Fibroblast of lung (primary cell): Measurements from ENCODE around the gene LMAN1L. TPM values are rescaled to one million over a fixed set of nuclear protein-coding genes. Genes with fewer than 3 reads are reported as not detected.

Experiments
- DNase-seq, 2 donors: peaks; one replicate each; pipeline versions ENCODE4 v3.0.0 to v3.0.0-alpha.2; 2010; ENCODE audit warnings: low read depth in 2 of 2
- H2AFZ ChIP-seq: 2 replicates; pipeline ENCODE4 v1.5.1; 2012; ENCODE audit warnings: low read length, control low read depth, inconsistent platforms
- H3K27ac ChIP-seq: 2 replicates; pipeline ENCODE4 v1.5.1; 2011; ENCODE audit warnings: low read length, control low read depth; ENCODE audit not compliant: insufficient read depth
- H3K27me3 ChIP-seq: 2 replicates; pipeline ENCODE4 v1.5.1; 2011; ENCODE audit warnings: mild to moderate bottlenecking, low read length; ENCODE audit not compliant: control insufficient read depth, insufficient read depth
- H3K36me3 ChIP-seq: 2 replicates; pipeline ENCODE4 v1.5.1; 2011; ENCODE audit warnings: low read length; ENCODE audit not compliant: control insufficient read depth, insufficient read depth
- H3K4me1 ChIP-seq: 2 replicates; pipeline ENCODE4 v1.5.1; 2011; ENCODE audit warnings: low read length; ENCODE audit not compliant: control insufficient read depth, insufficient read depth; ENCODE audit errors: extremely low read depth
- H3K4me2 ChIP-seq: 2 replicates; pipeline ENCODE4 v1.5.1; 2011; ENCODE audit warnings: low read length, control low read depth; ENCODE audit not compliant: insufficient read depth; ENCODE audit errors: extremely low read depth
- H3K4me3 ChIP-seq, 4 experiments: fragments of 200-600 bp in 1 of 4; sonication (generic) in 1 of 4; replicated peaks in 1 of 4; 2 replicates each; pipeline ENCODE4 v1.5.1; 2011 to 2016; ENCODE audit warnings: low read length in 4 of 4, low read depth in 3 of 4, mild to moderate bottlenecking in 3 of 4, control low read depth in 2 of 4, inconsistent platforms in 1 of 4, mixed read lengths in 1 of 4; ENCODE audit not compliant: insufficient read depth in 1 of 4; ENCODE audit errors: control extremely low read depth in 1 of 4
- H3K79me2 ChIP-seq: 2 replicates; pipeline ENCODE4 v1.5.1; 2012; ENCODE audit warnings: mild to moderate bottlenecking, low read length, inconsistent platforms; ENCODE audit not compliant: control insufficient read depth, insufficient read depth
- H3K9ac ChIP-seq: 2 replicates; pipeline ENCODE4 v1.5.1; 2011; ENCODE audit warnings: mild to moderate bottlenecking, low read length, control low read depth; ENCODE audit not compliant: insufficient read depth
- H3K9me3 ChIP-seq: 2 replicates; pipeline ENCODE4 v1.5.1; 2012; ENCODE audit warnings: low read depth, low read length; ENCODE audit not compliant: control insufficient read depth, insufficient read depth
- H4K20me1 ChIP-seq: 2 replicates; pipeline ENCODE4 v1.5.1; 2011; ENCODE audit warnings: low read length; ENCODE audit not compliant: control insufficient read depth, insufficient read depth; ENCODE audit errors: extremely low read depth
- EZH2 ChIP-seq: IDR thresholded peaks from 2 replicates; pipeline ENCODE4 v1.5.1; 2012; ENCODE audit warnings: low read length, control low read depth, mild to moderate bottlenecking; ENCODE audit errors: missing control alignments
- polyA plus RNA-seq, 2 donors: library from polyadenylated mRNA; depleted of rRNA in 1 of 2; stranded (reverse) in 1 of 2; unstranded in 1 of 2; fragments of >200 nt; gene quantifications; 2 replicates each; pipeline ENCODE4 v1.2.1, GENCODE V29; 2011 to 2012; ENCODE audit warnings: missing spikeins in 1 of 2
- total RNA-seq: library from RNA; depleted of rRNA; stranded (reverse); fragments of >200 nt; gene quantifications from 2 replicates; pipeline ENCODE4 v1.2.1, GENCODE V29; 2014
- TF ChIP-seq, protein P1 (sequence below), 2 donors: IDR thresholded peaks in 1 of 2; conservative IDR thresholded peaks in 1 of 2; 1 replicate in 1 of 2; 2 replicates in 1 of 2; pipeline ENCODE4 v1.5.1; 2011 to 2012; ENCODE audit warnings: low read length in 2 of 2, control low read depth in 1 of 2, inconsistent platforms in 1 of 2, low read depth in 1 of 2, mild to moderate bottlenecking in 1 of 2

LMAN1L gene
- total and polyA plus RNA-seq, 2 donors (not counting 1 experiment from before 2014, with no cell fraction given) = not detected

DNA sequence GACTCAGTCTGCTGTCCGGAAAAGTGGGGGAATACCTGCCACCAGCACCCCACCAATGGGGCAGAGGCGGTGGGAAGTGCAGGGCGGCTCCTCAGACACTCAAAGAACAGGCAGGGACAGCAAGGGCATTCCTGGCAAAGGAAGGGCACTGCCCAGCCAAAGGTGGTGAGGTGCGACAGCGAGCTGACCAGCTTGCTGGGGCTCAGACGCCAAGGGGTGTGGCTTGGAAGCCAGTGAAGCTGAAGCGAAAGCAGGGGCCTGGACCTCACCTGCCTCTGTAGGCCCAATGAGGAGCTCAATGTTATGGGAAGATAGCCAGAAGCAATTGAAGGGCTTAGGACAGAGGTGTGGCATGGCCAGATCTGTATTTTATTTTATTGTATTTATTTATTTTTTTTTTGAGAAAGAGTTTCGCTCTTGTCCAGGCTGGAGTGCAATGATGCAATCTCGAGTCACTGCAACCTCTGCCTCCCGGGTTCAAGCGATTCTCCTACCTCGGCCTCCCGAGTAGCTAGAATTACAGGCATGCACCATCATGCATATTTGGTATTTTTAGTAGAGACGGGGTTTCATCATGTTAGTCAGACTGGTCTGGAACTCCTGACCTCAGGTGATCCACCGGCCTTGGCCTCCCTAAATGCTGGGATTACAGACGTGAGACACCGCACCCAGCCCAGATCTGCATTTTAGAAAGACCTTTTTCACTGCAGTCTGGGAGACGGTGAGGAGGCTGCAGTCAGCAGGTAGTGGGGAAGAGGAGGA is 4.4 kb upstream of the LMAN1L start:
- DNase-seq = peak in 1 of 2 donors; percentile 45
- H3K9me3 ChIP-seq = no peaks in the 10 kb centered on the region

DNA sequence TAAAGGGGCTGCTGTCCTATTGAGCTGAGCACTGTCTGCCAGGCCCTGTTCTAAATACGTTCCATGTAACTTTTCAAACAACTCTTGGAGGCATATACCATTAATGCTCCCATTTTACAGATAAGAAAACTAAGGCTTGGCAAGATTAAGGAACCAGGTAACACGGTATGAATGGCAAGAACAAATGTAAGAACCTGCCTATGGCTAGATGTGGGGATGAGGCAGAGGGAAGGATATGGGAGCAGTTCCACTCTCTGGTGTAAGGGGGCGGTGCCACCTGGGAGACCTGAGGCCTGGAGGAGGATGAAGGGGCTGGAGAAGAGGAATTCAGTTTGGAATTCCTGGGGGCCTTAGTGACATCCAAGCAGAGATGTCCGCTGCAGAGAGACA is 3.8 kb upstream of the LMAN1L start:
- Histone ChIP-seq H3K27me3 (no peaks in the 10 kb centered on the region), H3K9ac (no peak overlapping the region), H3K79me2 (no peaks in the 10 kb centered on the region), H3K9me3 (no peaks in the 10 kb centered on the region), H3K4me2 (no peak overlapping the region), H3K36me3 (no peaks in the 10 kb centered on the region), H3K4me3 (no peak overlapping the region), H2AFZ (no peak overlapping the region), H3K4me1 (peaks cover 2% of the 10 kb centered on the region), H4K20me1 (no peaks in the 10 kb centered on the region), H3K27ac (no peak overlapping the region)
- TF ChIP-seq EZH2 = no peak
- TF ChIP-seq, protein P1, sequence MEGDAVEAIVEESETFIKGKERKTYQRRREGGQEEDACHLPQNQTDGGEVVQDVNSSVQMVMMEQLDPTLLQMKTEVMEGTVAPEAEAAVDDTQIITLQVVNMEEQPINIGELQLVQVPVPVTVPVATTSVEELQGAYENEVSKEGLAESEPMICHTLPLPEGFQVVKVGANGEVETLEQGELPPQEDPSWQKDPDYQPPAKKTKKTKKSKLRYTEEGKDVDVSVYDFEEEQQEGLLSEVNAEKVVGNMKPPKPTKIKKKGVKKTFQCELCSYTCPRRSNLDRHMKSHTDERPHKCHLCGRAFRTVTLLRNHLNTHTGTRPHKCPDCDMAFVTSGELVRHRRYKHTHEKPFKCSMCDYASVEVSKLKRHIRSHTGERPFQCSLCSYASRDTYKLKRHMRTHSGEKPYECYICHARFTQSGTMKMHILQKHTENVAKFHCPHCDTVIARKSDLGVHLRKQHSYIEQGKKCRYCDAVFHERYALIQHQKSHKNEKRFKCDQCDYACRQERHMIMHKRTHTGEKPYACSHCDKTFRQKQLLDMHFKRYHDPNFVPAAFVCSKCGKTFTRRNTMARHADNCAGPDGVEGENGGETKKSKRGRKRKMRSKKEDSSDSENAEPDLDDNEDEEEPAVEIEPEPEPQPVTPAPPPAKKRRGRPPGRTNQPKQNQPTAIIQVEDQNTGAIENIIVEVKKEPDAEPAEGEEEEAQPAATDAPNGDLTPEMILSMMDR (conservative IDR thresholded peaks at IDR 0.05 in 1 of 2, IDR thresholded peaks at IDR 0.05 in 1 of 2; ENCODE audit: low read depth in 1 of 2, low read length in 2 of 2) = no peak
- no peak for DNase-seq

More for the DNA sequence above, 4.4 kb upstream of the LMAN1L start:
- Histone ChIP-seq H3K4me2 (no peak overlapping the region), H3K4me1 (peaks cover 2% of the 10 kb centered on the region), H3K79me2 (no peaks in the 10 kb centered on the region), H3K27me3 (no peaks in the 10 kb centered on the region), H3K27ac (no peak overlapping the region), H3K4me3 (no peak overlapping the region), H3K9ac (no peak overlapping the region), H3K36me3 (peaks cover 4% of the 10 kb centered on the region), H4K20me1 (no peaks in the 10 kb centered on the region), H2AFZ (no peak overlapping the region)
- TF ChIP-seq, protein P1 (conservative IDR thresholded peaks at IDR 0.05 in 1 of 2, IDR thresholded peaks at IDR 0.05 in 1 of 2; ENCODE audit: low read depth in 1 of 2, low read length in 2 of 2) = no peak
- no peak for TF ChIP-seq EZH2

DNA sequence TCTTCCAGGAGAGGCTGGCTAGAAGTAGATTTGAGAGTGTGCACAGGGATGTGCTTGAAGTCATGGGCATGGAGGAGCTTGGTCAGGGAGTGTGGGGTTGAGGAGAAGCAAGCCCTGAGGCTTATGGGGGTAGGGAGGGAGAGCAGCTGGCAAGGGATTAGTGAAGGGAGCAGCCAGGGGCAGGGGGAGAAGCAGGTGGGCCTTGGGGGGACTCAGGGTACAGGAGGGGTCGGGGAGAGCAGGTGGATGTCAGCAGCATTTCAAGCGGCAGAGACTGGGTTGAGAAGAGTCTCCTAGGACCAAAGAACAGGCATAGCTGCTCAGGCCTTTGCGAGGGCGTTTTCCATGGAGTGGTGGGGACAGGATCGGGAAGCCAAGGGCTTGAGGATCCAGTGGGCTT is 3.4 kb upstream of the LMAN1L start:
- no peaks in the 10 kb centered on the region for H3K36me3 ChIP-seq
- H4K20me1 ChIP-seq = no peaks in the 10 kb centered on the region
- H3K27me3 ChIP-seq = no peaks in the 10 kb centered on the region
- H3K9me3 ChIP-seq = no peaks in the 10 kb centered on the region
- H2AFZ ChIP-seq = no peak overlapping the region
- no peak for DNase-seq
- no peak overlapping the region for H3K9ac ChIP-seq
- H3K79me2 ChIP-seq = no peaks in the 10 kb centered on the region
- H3K27ac ChIP-seq = no peak overlapping the region
- H3K4me1 ChIP-seq = peaks cover 2% of the 10 kb centered on the region
- H3K4me3 ChIP-seq = no peak overlapping the region
- H3K4me2 ChIP-seq = no peak overlapping the region
- no peak for TF ChIP-seq EZH2
- TF ChIP-seq, protein P1 (conservative IDR thresholded peaks at IDR 0.05 in 1 of 2, IDR thresholded peaks at IDR 0.05 in 1 of 2; ENCODE audit: low read depth in 1 of 2, low read length in 2 of 2) = no peak
